ENCODE measurements around the gene GJB6. TPM values are rescaled to one million over a fixed set of nuclear protein-coding genes. Genes with fewer than 3 reads are reported as not detected.

GJB6 gene
- total and polyA plus RNA-seq, 2 donors (not counting 1 experiment from before 2014, with no cell fraction given), result not detected

DNA sequence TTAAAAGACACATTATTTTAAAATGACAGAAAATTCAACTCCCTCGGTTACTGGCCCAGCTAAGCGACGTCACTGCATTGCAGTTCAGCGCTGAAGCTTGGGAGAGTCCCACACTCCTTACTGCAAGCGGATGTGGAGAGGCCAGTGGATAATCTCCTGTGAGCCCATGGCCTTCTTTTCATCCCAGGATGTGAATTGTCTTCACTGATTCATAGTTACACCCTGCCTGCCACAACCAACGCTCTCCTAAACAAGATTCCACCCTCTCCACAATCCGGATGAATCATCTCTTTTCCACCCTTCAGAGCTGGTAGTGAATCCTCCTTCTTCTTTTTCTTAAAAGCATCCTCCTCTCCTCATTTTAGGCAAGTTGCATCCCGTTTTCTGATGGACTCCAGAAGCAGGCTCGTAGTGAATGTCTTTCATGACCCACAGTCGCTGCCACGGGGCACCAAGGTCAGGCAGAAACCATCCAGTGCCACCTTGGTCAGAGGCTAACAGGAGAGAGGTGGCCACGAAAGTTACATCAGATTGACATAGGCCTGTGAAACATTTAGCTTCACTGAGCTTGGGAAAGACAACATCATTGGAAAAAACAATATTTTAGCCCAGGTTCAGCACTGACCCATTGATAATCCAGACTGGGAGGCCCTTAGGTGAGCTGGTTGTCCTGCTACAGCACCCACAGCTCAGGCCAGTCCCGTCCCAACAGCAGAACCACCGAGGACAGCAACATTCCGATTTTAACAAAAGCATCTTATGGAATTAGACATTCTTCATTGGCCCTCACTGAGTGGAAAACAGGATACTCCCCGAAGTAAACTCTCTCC is 41.4 kb downstream of the GJB6 start:
- TF ChIP-seq, protein P1, sequence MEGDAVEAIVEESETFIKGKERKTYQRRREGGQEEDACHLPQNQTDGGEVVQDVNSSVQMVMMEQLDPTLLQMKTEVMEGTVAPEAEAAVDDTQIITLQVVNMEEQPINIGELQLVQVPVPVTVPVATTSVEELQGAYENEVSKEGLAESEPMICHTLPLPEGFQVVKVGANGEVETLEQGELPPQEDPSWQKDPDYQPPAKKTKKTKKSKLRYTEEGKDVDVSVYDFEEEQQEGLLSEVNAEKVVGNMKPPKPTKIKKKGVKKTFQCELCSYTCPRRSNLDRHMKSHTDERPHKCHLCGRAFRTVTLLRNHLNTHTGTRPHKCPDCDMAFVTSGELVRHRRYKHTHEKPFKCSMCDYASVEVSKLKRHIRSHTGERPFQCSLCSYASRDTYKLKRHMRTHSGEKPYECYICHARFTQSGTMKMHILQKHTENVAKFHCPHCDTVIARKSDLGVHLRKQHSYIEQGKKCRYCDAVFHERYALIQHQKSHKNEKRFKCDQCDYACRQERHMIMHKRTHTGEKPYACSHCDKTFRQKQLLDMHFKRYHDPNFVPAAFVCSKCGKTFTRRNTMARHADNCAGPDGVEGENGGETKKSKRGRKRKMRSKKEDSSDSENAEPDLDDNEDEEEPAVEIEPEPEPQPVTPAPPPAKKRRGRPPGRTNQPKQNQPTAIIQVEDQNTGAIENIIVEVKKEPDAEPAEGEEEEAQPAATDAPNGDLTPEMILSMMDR (conservative IDR thresholded peaks at IDR 0.05 in 1 of 2, IDR thresholded peaks at IDR 0.05 in 1 of 2; ENCODE audit: low read depth in 1 of 2, low read length in 2 of 2), result no peak
- TF ChIP-seq EZH2 (IDR thresholded peaks at IDR 0.05; ENCODE audit: low read length, missing control alignments), result no peak
- Histone ChIP-seq H3K27ac (ENCODE audit: insufficient read depth, low read length) (no peak overlapping the region), H3K9ac (ENCODE audit: insufficient read depth, low read length) (no peak overlapping the region), H3K4me1 (ENCODE audit: control insufficient read depth, extremely low read depth, insufficient read depth, low read length) (no peaks in the 10 kb centered on the region), H3K79me2 (ENCODE audit: control insufficient read depth, insufficient read depth, low read length) (no peaks in the 10 kb centered on the region), H3K27me3 (ENCODE audit: control insufficient read depth, insufficient read depth, low read length) (peaks cover 54% of the 10 kb centered on the region), H4K20me1 (ENCODE audit: control insufficient read depth, extremely low read depth, insufficient read depth, low read length) (no peaks in the 10 kb centered on the region), H3K4me2 (ENCODE audit: extremely low read depth, insufficient read depth, low read length) (no peak overlapping the region), H2AFZ (ENCODE audit: low read length) (no peak overlapping the region), H3K4me3 (replicated peaks in 1 of 4; ENCODE audit: control extremely low read depth in 1 of 4, insufficient read depth in 1 of 4, low read depth in 3 of 4, low read length in 4 of 4) (no peak overlapping the region), H3K9me3 (ENCODE audit: control insufficient read depth, insufficient read depth, low read depth, low read length) (no peaks in the 10 kb centered on the region), H3K36me3 (ENCODE audit: control insufficient read depth, insufficient read depth, low read length) (no peaks in the 10 kb centered on the region)
- DNase-seq (ENCODE audit: low read depth in 2 of 2), result peak; percentile 53 to 95

DNA sequence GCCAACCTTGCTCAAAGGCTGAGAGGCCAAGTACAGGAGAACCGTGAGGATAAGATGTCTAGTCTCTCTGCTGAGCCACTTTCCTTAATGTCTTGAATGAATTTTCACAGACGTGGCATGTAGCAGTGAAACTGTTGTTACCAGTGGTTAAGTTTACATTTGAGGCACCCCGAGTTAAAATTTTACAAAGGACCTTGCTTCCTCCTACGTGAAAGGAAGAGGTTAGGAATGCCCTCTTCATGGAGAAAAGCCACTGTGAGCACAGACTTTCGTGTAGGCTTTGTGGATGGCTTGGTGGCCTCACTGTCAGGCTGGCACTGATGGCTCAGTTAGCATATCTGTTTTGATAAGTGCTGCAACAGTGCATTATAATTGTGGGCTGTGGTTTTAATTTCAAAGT is 42.0 kb downstream of the GJB6 start:
- H3K9me3 ChIP-seq (ENCODE audit: control insufficient read depth, insufficient read depth, low read depth, low read length), result no peaks in the 10 kb centered on the region
- TF ChIP-seq EZH2 (IDR thresholded peaks at IDR 0.05; ENCODE audit: low read length, missing control alignments), result no peak
- TF ChIP-seq, protein P1 (conservative IDR thresholded peaks at IDR 0.05 in 1 of 2, IDR thresholded peaks at IDR 0.05 in 1 of 2; ENCODE audit: low read depth in 1 of 2, low read length in 2 of 2), result no peak
- no peak overlapping the region for H2AFZ ChIP-seq (ENCODE audit: low read length)
- DNase-seq (ENCODE audit: low read depth in 2 of 2), result no peak
- no peaks in the 10 kb centered on the region for H4K20me1 ChIP-seq (ENCODE audit: control insufficient read depth, extremely low read depth, insufficient read depth, low read length)
- H3K4me2 ChIP-seq (ENCODE audit: extremely low read depth, insufficient read depth, low read length), result no peak overlapping the region
- H3K79me2 ChIP-seq (ENCODE audit: control insufficient read depth, insufficient read depth, low read length), result no peaks in the 10 kb centered on the region
- no peaks in the 10 kb centered on the region for H3K4me1 ChIP-seq (ENCODE audit: control insufficient read depth, extremely low read depth, insufficient read depth, low read length)
- no peak overlapping the region for H3K27ac ChIP-seq (ENCODE audit: insufficient read depth, low read length)
- H3K4me3 ChIP-seq (replicated peaks in 1 of 4; ENCODE audit: control extremely low read depth in 1 of 4, insufficient read depth in 1 of 4, low read depth in 3 of 4, low read length in 4 of 4), result no peak overlapping the region
- H3K27me3 ChIP-seq (ENCODE audit: control insufficient read depth, insufficient read depth, low read length), result peaks cover 51% of the 10 kb centered on the region
- no peaks in the 10 kb centered on the region for H3K36me3 ChIP-seq (ENCODE audit: control insufficient read depth, insufficient read depth, low read length)
- H3K9ac ChIP-seq (ENCODE audit: insufficient read depth, low read length), result no peak overlapping the region

DNA sequence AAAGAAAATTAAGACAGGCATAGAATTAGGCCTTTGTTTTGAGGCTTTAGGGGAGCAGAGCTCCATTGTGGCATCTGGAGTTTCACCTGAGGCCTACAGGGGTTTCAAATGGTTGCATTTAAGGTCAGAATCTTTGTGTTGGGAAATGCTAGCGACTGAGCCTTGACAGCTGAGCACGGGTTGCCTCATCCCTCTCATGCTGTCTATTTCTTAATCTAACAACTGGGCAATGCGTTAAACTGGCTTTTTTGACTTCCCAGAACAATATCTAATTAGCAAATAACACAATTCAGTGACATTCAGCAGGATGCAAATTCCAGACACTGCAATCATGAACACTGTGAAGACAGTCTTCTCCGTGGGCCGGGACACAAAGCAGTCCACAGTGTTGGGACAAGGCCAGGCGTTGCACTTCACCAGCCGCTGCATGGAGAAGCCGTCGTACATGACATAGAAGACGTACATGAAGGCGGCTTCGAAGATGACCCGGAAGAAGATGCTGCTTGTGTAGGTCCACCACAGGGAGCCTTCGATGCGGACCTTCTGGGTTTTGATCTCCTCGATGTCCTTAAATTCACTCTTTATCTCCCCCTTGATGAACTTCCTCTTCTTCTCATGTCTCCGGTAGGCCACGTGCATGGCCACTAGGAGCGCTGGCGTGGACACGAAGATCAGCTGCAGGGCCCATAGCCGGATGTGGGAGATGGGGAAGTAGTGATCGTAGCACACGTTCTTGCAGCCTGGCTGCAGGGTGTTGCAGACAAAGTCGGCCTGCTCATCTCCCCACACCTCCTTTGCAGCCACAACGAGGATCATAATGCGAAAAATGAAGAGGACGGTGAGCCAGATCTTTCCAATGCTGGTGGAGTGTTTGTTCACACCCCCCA is 43.2 kb downstream of the GJB6 start:
- Histone ChIP-seq H3K9me3 (ENCODE audit: control insufficient read depth, insufficient read depth, low read depth, low read length) (no peaks in the 10 kb centered on the region), H3K4me2 (ENCODE audit: extremely low read depth, insufficient read depth, low read length) (no peak overlapping the region), H3K27me3 (ENCODE audit: control insufficient read depth, insufficient read depth, low read length) (peaks cover 46% of the 10 kb centered on the region), H3K27ac (ENCODE audit: insufficient read depth, low read length) (no peak overlapping the region), H3K4me1 (ENCODE audit: control insufficient read depth, extremely low read depth, insufficient read depth, low read length) (no peaks in the 10 kb centered on the region), H3K36me3 (ENCODE audit: control insufficient read depth, insufficient read depth, low read length) (no peaks in the 10 kb centered on the region), H4K20me1 (ENCODE audit: control insufficient read depth, extremely low read depth, insufficient read depth, low read length) (no peaks in the 10 kb centered on the region), H3K4me3 (replicated peaks in 1 of 4; ENCODE audit: control extremely low read depth in 1 of 4, insufficient read depth in 1 of 4, low read depth in 3 of 4, low read length in 4 of 4) (no peak overlapping the region), H2AFZ (ENCODE audit: low read length) (no peak overlapping the region), H3K9ac (ENCODE audit: insufficient read depth, low read length) (no peak overlapping the region), H3K79me2 (ENCODE audit: control insufficient read depth, insufficient read depth, low read length) (no peaks in the 10 kb centered on the region)
- TF ChIP-seq EZH2 (IDR thresholded peaks at IDR 0.05; ENCODE audit: low read length, missing control alignments), result no peak
- TF ChIP-seq, protein P1 (conservative IDR thresholded peaks at IDR 0.05 in 1 of 2, IDR thresholded peaks at IDR 0.05 in 1 of 2; ENCODE audit: low read depth in 1 of 2, low read length in 2 of 2), result peak in 1 of 2 donors; percentile 9
- DNase-seq (ENCODE audit: low read depth in 2 of 2), result no peak
